Mononuclear cell (primary cell): ENCODE data around the gene DNA2. TPM values are rescaled to one million over a fixed set of nuclear protein-coding genes. Genes with fewer than 3 reads are reported as not detected.

ENCODE experiments used
- total RNA-seq: library from RNA; depleted of rRNA; stranded (reverse); fragments of >200 nt; gene quantifications from one replicate; pipeline ENCODE4 v1.2.3, GENCODE V29; 2012

The DNA2 gene
- total RNA-seq, 1 donor: 7.5 TPM

Other genes starting within 250 kb of the DNA2 start
- not detected for gene ATOH7, start 239.9 kb downstream of the DNA2 start, total RNA-seq
- gene HNRNPH3, start 139.9 kb downstream of the DNA2 start, total RNA-seq: 53.4 TPM
- 2.7 TPM for gene PBLD, start 139.0 kb downstream of the DNA2 start, total RNA-seq
- 20.5 TPM for gene RUFY2, start 64.7 kb downstream of the DNA2 start, total RNA-seq
- 17.9 TPM for gene SLC25A16, start 55.5 kb upstream of the DNA2 start, total RNA-seq
- gene TET1, start 88.4 kb upstream of the DNA2 start, total RNA-seq: 1.5 TPM
- gene CCAR1, start 249.3 kb upstream of the DNA2 start, total RNA-seq: 72.1 TPM